GM21390 (cell line): ENCODE measurements around the gene PCDH1.
"Not testable (repeated sequence)": the region's sequence is repeated elsewhere in the genome, so short reads cannot be mapped to it uniquely, and the experiment has no call there.

Source experiments
- ATAC-seq: cut with Tn5 transposase; IDR thresholded peaks from one replicate; pipeline ENCODE4 v1.9.1; 2021; ENCODE audit not compliant: unreplicated experiment

PCDH1 gene

GRCh38 chr5:141838326-141839014 lies 39.7 kb downstream of the PCDH1 start:
- ATAC-seq, result no peak

GRCh38 chr5:141835928-141836670 lies 42.1 kb downstream of the PCDH1 start:
- no peak for ATAC-seq

- no peak for ATAC-seq
These were observed 43.9 kb downstream of the PCDH1 start for GRCh38 chr5:141834331-141834730.

- ATAC-seq, result no peak
These were observed 46.1 kb downstream of the PCDH1 start for GRCh38 chr5:141832131-141832530.

GRCh38 chr5:141828162-141828561 lies 50.0 kb downstream of the PCDH1 start:
- no peak for ATAC-seq

DNA sequence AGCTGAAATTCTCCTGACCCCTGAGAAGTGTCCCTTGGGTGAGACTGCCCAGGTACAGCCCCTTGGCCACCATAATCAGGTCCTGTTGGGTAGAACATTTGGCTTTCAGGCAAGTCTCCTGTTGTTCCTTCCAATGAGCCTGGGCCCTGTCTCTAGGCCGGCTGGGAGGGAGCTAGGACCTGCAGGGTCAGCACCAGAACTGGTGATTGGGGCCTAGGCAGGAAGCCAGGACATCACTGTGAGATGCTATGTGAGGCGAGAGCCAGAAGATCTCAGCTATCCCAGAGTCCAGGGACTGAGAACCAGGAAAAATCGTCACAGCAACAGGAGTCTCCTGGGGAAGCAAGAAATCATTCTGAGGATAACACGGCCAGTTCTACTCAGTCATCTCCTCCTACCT lies 51.5 kb downstream of the PCDH1 start:
- ATAC-seq, result no peak

- ATAC-seq, result no peak
These were observed 52.2 kb downstream of the PCDH1 start for GRCh38 chr5:141825791-141826560.

GRCh38 chr5:141825241-141825671 lies 53.0 kb downstream of the PCDH1 start:
- no peak for ATAC-seq

DNA sequence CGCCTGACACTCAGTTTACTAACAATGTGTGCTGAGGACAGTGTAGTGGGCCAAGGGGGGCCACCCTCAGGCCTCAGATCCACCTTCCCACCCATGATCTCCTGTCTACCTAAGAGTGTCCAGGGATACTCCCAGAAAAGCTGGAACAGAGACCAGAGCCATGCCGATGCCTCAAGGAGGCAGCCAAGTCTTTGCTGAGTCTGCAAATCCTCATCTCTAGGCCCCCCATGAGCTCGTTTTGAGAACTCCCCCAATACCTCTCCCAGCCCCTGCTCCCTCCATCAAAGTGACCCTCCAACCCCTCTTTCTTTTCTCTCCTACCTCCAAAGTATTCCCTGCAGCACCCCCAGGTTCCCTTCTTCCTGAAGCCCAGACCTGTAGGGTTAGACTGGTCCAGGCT lies 53.5 kb downstream of the PCDH1 start:
- ATAC-seq, result no peak

DNA sequence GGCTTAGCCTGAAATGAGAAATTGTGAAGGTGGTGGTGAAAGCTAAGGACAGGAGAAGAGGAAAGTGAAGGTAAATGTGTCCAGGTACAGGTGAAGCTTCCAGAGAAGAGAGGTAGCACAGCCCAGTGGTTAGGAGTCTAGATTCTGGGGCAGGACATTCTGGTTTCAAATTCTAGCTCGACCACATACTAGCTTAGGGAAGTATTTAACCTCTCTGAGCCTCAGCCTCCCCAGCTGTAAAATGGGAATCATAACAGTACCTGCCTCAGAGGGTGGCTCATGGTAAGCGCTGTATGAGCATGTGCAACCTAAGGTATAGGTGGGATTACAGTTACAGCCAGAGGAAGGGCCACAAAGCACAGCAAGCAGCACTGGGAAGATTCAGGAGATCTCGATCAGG lies 55.2 kb downstream of the PCDH1 start:
- ATAC-seq, result no peak

DNA sequence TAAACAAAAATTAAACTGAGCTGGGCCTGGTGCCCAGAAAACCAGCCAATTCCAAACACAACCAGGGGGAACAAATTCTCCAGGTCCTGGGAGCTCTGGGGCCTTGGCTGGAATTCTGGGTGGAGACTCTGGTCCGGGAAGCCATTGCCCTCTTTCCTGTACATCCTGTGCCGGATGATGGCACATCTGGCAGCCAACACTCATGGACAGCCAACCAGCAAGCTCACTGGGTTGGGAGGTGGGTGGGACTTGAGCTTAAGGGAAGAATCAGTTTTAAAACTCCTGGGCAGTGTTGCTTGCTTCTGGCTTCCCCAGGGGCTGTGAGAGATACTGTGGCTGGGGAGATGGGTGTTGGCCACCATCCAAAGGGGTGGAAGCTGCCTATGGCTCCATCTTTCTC lies 56.1 kb downstream of the PCDH1 start:
- no peak for ATAC-seq

DNA sequence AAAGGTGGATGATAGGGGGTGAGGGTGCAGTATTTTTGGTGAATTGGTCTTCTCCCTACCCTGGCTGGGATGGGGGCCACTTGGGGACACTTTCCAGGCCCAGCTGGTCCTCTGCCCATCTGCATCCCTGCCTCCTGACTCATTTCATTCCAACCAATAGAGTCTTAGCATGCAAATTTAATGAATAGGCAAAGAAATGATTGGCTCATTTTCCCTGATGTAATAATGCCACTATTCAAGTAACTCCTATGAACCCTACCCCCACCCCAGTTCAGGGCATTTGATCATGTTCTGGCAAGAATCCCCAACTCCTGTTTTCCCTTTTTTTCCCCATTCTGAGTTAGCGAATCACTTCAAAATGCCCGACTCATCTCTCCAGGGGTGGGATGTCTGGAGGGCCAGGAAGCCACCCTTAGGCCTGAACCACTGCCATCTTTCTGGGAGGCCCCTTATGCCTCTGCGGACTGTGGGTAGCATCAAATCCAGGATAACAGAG lies 56.7 kb downstream of the PCDH1 start:
- no peak for ATAC-seq

DNA sequence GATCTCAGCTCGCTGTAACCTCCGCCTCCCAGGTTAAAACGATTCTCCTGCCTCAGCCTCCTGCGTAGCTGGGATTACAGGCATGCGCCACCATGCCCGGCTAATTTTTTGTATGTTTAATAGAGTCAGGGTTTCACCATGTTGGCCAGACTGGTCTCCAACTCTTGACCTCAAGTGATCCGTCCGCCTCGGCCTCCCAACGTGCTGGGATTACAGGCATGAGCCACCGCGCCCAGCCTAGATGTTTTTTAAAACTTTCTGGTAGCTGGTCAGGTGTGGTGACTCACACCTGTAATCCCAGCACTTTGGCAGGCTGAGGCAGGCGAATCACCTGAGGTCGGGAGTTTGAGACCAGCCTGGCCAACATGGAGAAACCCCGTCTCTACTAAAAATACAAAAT lies 57.5 kb downstream of the PCDH1 start:
- ATAC-seq, result not testable (repeated sequence)

DNA sequence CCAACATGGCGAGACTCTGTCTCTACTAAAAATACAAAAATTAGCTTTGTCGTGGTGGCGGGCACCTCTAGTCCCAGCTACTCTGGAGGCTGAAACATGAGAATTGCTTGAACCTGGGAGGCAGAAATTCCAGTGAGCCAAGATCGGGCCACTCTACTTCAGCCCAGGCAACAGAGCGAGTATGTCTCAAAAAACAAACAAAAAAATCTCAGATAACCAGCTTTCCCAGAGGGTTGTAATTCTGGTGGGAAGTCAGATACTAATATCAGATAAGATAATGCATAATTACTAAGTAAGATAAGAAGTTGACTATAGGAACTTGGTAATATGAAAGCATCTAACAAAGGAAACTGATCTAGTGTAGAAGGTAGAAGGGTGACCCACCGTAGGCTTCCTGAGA lies 60.6 kb downstream of the PCDH1 start:
- no peak for ATAC-seq

DNA sequence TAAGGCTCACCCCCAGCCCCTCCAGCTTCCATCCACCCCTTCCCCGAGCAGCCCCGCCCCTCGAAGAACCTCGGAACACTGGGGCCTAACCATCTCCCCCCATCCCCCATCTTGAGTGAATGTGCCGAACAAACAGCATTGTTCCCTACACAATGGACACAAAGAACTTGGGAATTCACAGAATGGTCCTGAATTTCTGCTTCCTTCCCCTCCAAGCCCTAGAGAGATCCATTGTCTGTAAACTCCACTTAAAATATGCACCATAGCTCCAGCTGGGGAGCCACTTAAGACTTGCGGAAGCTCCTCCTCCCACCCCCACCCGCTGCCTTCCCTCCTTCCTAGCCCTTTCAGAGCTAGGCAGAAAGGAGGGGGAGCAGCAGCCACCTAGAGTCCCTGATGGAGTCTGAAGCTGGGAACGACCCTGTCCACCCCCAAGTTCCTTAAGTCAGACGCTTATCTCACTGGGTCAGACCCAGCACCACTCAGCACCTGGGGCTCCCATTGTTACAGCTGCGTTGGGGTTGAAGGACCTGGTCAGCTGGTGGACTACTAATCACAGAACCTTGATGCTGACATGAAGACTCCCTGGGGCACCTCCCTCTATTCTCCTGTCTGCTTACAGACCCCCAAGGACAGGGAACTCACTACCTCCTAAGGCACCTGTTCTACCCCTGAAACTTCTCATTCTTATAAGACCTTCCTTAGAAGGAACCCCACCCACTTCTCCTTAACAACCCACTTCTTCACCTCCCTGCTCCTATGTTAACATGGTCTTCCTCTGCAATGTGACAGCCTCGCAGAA lies 61.4 kb downstream of the PCDH1 start:
- no peak for ATAC-seq

- no peak for ATAC-seq
These were observed 62.4 kb downstream of the PCDH1 start for GRCh38 chr5:141815796-141816180.

GRCh38 chr5:141815051-141815795 lies 63.0 kb downstream of the PCDH1 start:
- ATAC-seq, result no peak

DNA sequence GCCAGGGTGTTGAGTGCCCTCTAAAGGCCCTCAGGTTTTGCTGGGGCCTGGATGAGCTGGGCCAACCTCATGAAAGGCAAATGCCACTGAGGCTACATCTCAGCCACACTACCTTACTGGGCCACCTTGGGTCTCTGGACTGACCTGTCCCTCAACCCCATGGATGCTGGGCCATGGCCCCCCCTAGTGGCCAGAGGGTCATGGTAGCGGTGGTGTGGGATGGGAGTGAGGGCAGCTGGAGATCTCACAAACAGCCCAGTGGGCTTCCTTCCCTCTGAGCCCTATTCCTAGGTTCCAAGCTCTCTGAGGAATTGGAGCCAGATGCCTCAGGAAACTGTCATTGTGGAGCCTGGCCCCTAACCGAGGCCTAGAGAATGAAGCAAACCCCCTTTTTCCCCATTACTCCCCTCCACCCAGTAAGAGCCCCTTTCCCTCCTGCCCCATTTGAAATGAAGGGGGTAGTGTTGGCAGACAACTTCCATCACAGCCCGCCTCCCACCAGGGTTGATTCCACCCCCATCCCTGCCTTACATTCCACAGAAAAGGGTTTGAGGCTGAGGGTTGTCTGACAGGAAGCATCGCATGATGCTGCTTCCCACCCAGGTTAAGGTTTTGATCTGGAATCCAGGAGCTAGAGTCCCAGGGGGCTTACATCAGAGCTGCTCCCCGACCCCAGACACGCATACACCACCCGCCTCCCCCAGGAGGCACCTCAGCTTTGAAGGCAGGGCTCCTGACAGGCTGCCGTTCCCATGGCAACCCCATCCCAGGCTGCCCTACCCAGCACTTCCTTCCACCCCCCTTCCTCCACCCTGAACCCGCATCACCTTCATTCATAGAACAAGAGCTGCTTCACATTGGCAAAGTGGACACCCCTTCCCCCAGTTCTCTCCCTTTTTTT lies 63.9 kb downstream of the PCDH1 start:
- ATAC-seq, result no peak

DNA sequence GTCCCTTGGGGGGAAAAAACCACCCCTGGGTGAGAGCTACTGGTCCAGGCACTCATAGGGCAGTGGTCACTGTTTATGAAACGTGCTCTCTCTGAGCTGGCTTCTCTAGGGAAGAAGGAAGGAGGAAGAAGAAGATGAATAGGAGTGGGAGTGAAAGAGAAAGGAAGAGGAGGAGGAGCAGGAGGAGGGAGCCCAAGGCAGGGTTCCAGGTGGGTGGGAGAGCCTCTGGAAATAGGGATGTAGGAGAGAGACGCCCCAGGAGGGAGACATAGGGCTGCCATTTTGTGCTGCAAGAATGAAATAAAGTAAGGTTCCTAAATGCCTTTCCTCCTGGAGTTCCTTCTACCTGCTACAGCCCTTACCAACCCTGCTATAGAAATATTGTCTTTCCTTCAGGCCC lies 65.7 kb downstream of the PCDH1 start:
- ATAC-seq, result no peak
